ENCODE data around the gene CHFR.

- TF ChIP-seq CTCF (IDR thresholded peaks at IDR 0.05; ENCODE audit: low read length): no peak
- TF ChIP-seq EZH2 (IDR thresholded peaks at IDR 0.05; ENCODE audit: borderline replicate concordance, low read length): no peak
Measured at GRCh38 chr12:132807295-132808092, 79.9 kb downstream of the CHFR start.
